DOHH2 (cell line): ENCODE measurements around the gene ENKUR.
"Not testable (repeated sequence)": the region's sequence is repeated elsewhere in the genome, so short reads cannot be mapped to it uniquely, and the experiment has no call there.

Experiments
- H3F3A ChIP-seq: fragments of 200-600 bp; sonication (generic), shearing (Covaris generic); 2 replicates; pipeline ENCODE4 v1.6.0; 2016; ENCODE audit warnings: antibody characterized with exemption, mild to moderate bottlenecking; ENCODE audit not compliant: control insufficient read depth, insufficient read depth
- H3K27ac ChIP-seq: fragments of 200-600 bp; sonication (generic); 2 replicates; pipeline ENCODE4 v1.5.1; 2014; ENCODE audit warnings: low read depth, mild to moderate bottlenecking, low read length, moderate library complexity
- H3K27me3 ChIP-seq: fragments of 200-600 bp; sonication (generic); 2 replicates; pipeline ENCODE4 v1.6.1; 2014; ENCODE audit warnings: mild to moderate bottlenecking, low read length, mixed read lengths; ENCODE audit not compliant: control insufficient read depth
- H3K36me3 ChIP-seq: fragments of 200-600 bp; sonication (generic); 2 replicates; pipeline ENCODE4 v1.6.1; 2014; ENCODE audit warnings: mild to moderate bottlenecking, low read length, moderate library complexity, mixed read lengths; ENCODE audit not compliant: control insufficient read depth
- H3K4me1 ChIP-seq: fragments of 200-600 bp; sonication (generic); 2 replicates; pipeline ENCODE4 v1.6.1; 2014; ENCODE audit warnings: mild to moderate bottlenecking, low read length, mixed read lengths; ENCODE audit not compliant: control insufficient read depth
- H3K4me2 ChIP-seq: fragments of 200-600 bp; sonication (generic); 2 replicates; pipeline ENCODE4 v1.6.0; 2014; ENCODE audit warnings: mild to moderate bottlenecking, low read length, moderate library complexity
- H3K4me3 ChIP-seq: fragments of 200-600 bp; sonication (generic); 2 replicates; pipeline ENCODE4 v1.5.1; 2014; ENCODE audit warnings: mild to moderate bottlenecking, low read length, mixed read lengths
- H3K79me2 ChIP-seq: fragments of 200-600 bp; sonication (generic); 2 replicates; pipeline ENCODE4 v1.6.1; 2014; ENCODE audit warnings: mild to moderate bottlenecking, low read length, mixed read lengths; ENCODE audit not compliant: control insufficient read depth
- H3K9me2 ChIP-seq: fragments of 200-600 bp; sonication (generic); replicated peaks from 2 replicates; pipeline ENCODE4 v1.6.1; 2014; ENCODE audit warnings: mild to moderate bottlenecking, low read length, mixed read lengths; ENCODE audit not compliant: control insufficient read depth
- H3K9me3 ChIP-seq: fragments of 200-600 bp; sonication (generic); 2 replicates; pipeline ENCODE4 v1.6.1; 2014; ENCODE audit warnings: antibody characterized with exemption, low read length, mixed read lengths; ENCODE audit not compliant: control insufficient read depth, insufficient read depth
- H4K20me1 ChIP-seq: fragments of 200-600 bp; sonication (generic); 2 replicates; pipeline ENCODE4 v1.6.0; 2014; ENCODE audit warnings: low read depth, mild to moderate bottlenecking, antibody characterized with exemption, low read length, moderate library complexity; ENCODE audit not compliant: control insufficient read depth, insufficient read depth
- EZH2phosphoT487 ChIP-seq: fragments of 200-600 bp; sonication (generic); IDR thresholded peaks from 2 replicates; pipeline ENCODE4 v1.6.1; 2017; ENCODE audit warnings: borderline replicate concordance, mild to moderate bottlenecking, antibody characterized with exemption, low read length, moderate library complexity, mixed read lengths
- TF ChIP-seq, protein P1 (sequence below): fragments of 200-600 bp; sonication (generic); IDR thresholded peaks from one replicate; pipeline ENCODE4 v1.5.1; 2014; ENCODE audit warnings: antibody characterized with exemption, mild to moderate bottlenecking, low read depth, low read length; ENCODE audit not compliant: poor library complexity, severe bottlenecking

ENKUR gene

DNA sequence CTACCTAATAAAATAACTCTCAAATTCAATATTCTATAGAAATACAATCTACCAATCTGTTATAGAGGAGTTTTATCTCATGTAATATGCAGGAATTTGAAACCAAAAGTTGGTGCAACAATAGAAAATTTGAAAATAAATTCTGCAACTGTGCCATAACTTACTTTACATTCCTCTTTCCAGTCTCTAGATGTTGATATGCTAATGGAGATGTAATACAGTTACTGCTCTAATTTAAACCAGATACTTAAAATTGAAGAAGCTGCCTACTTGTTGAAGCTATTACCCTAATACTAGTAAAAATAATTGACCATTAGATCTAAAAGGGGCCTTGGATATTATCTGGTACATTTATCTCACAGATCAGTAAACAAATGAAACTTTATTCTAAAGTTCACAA lies 1.4 kb downstream of the ENKUR start:
- Histone ChIP-seq H3K36me3 (no peaks in the 10 kb centered on the region; the same call in none of the 2 replicates), H3K4me3 (no peak overlapping the region), H4K20me1 (no peaks in the 10 kb centered on the region), H3K27ac (no peak overlapping the region), H3K79me2 (peaks cover 18% of the 10 kb centered on the region), H3K4me1 (peaks cover 19% of the 10 kb centered on the region), H3K4me2 (no peak overlapping the region), H3K9me3 (0 out of 2 replicates have a peak, but pooled peaks cover 3% of the 10 kb centered on the region), H3K27me3 (no peaks in the 10 kb centered on the region), H3K9me2 (no peaks in the 10 kb centered on the region), H3F3A (no peaks in the 10 kb centered on the region)
- TF ChIP-seq, protein P1, sequence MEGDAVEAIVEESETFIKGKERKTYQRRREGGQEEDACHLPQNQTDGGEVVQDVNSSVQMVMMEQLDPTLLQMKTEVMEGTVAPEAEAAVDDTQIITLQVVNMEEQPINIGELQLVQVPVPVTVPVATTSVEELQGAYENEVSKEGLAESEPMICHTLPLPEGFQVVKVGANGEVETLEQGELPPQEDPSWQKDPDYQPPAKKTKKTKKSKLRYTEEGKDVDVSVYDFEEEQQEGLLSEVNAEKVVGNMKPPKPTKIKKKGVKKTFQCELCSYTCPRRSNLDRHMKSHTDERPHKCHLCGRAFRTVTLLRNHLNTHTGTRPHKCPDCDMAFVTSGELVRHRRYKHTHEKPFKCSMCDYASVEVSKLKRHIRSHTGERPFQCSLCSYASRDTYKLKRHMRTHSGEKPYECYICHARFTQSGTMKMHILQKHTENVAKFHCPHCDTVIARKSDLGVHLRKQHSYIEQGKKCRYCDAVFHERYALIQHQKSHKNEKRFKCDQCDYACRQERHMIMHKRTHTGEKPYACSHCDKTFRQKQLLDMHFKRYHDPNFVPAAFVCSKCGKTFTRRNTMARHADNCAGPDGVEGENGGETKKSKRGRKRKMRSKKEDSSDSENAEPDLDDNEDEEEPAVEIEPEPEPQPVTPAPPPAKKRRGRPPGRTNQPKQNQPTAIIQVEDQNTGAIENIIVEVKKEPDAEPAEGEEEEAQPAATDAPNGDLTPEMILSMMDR: no peak
- TF ChIP-seq EZH2phosphoT487: no peak

DNA sequence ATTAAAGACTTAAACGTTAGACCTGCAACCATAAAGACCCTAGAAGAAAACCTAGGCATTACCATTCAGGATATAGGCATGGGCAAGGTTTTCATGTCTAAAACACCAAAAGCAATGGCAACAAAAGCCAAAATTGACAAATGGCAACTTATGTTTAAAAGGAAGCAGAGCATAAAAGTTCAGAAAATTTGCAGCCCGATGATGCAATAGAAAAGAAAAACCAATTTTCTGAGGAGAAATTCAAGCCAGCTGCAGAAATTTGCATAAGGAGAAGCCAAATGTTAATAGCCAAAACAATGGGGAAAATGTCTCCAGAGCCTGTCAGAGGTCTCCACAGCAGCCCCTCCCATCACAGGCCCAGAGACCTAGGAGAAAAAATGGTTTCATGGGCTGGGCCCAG lies 4.4 kb downstream of the ENKUR start:
- H3K9me2 ChIP-seq, H3K27ac ChIP-seq, H3K4me2 ChIP-seq, H3F3A ChIP-seq, H3K4me3 ChIP-seq, H4K20me1 ChIP-seq, H3K4me1 ChIP-seq, H3K36me3 ChIP-seq, H3K27me3 ChIP-seq, H3K9me3 ChIP-seq, H3K79me2 ChIP-seq: not testable (repeated sequence)

DNA sequence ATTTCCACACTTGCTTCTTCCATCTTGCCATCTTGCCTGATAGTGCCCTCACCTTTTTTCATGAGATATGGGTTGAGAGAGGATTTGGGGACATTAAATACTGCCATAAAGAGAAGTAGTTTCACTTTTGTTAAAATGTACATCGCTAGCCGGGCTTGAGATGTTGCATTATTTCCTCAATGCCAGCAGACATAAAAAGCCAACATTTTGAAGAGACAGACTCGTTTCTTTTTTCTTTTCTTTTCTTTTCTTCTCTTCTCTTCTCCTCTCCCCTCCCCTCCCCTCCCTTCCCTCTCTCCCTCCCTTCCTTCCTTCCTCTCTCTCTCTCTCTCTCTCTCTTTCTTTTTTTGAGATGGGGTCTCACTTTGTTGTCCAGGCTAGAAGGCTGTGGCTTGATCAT lies 17.9 kb downstream of the ENKUR start:
- H3K27me3 ChIP-seq: peaks cover 4% of the 10 kb centered on the region; the same call in 1 of the 2 replicates
- no peaks in the 10 kb centered on the region for H3K9me2 ChIP-seq
- H3K79me2 ChIP-seq: no peaks in the 10 kb centered on the region
- H3K4me3 ChIP-seq: no peak overlapping the region
- H4K20me1 ChIP-seq: no peaks in the 10 kb centered on the region
- H3K9me3 ChIP-seq: peaks cover 4% of the 10 kb centered on the region; the same call in 1 of the 2 replicates
- no peak for TF ChIP-seq EZH2phosphoT487
- TF ChIP-seq, protein P1: no peak
- no peak overlapping the region for H3K4me2 ChIP-seq
- H3K27ac ChIP-seq: no peak overlapping the region
- H3K36me3 ChIP-seq: no peaks in the 10 kb centered on the region
- no peaks in the 10 kb centered on the region for H3K4me1 ChIP-seq
- H3F3A ChIP-seq: no peaks in the 10 kb centered on the region

GRCh38 chr10:24995072-24995471 lies 20.9 kb downstream of the ENKUR start:
- Histone ChIP-seq H3K4me3 (no peak overlapping the region), H3K4me2 (no peak overlapping the region)

More at GRCh38 chr10:24995072-24995471, 20.9 kb downstream of the ENKUR start:
- TF ChIP-seq EZH2phosphoT487: no peak
- TF ChIP-seq, protein P1: no peak
- Histone ChIP-seq H4K20me1 (no peaks in the 10 kb centered on the region), H3K4me1 (no peaks in the 10 kb centered on the region), H3F3A (no peaks in the 10 kb centered on the region), H3K27ac (no peak overlapping the region), H3K36me3 (no peaks in the 10 kb centered on the region), H3K27me3 (no peaks in the 10 kb centered on the region), H3K79me2 (no peaks in the 10 kb centered on the region), H3K9me3 (no peaks in the 10 kb centered on the region), H3K9me2 (no peaks in the 10 kb centered on the region)
